GM23338 (cell line): ENCODE measurements around the gene RELN. TPM values are rescaled to one million over a fixed set of nuclear protein-coding genes. Genes with fewer than 3 reads are reported as not detected.
"Not testable (repeated sequence)": the region's sequence is repeated elsewhere in the genome, so short reads cannot be mapped to it uniquely, and the experiment has no call there.

ENCODE experiments used
- ATAC-seq: fragments of 200-7000 bp; cut with Tn5 transposase; 3 replicates; pipeline ENCODE4 v1.9.1; 2020
- DNase-seq: peaks from one replicate; pipeline ENCODE4 v3.0.0-alpha.2; 2015; ENCODE audit warnings: low spot score
- H2AFZ ChIP-seq: fragments of 200-600 bp; sonication (generic); 2 replicates; pipeline ENCODE4 v1.8.0; 2016; ENCODE audit warnings: antibody characterized with exemption, mild to moderate bottlenecking, moderate library complexity
- H3F3A ChIP-seq: fragments of 200-600 bp; sonication (generic); replicated peaks from 2 replicates; pipeline ENCODE4 v1.8.0; 2017; ENCODE audit warnings: antibody characterized with exemption, mixed run types, low read depth
- H3K27ac ChIP-seq: fragments of 200-600 bp; sonication (generic); 2 replicates; pipeline ENCODE4 v1.6.1; 2016; ENCODE audit warnings: low read depth
- H3K27me3 ChIP-seq: fragments of 200-600 bp; sonication (generic); 2 replicates; pipeline ENCODE4 v1.8.0; 2016; ENCODE audit warnings: mild to moderate bottlenecking, mixed run types, moderate library complexity; ENCODE audit not compliant: insufficient read depth
- H3K36me3 ChIP-seq: fragments of 200-600 bp; sonication (generic); 2 replicates; pipeline ENCODE4 v1.8.0; 2016; ENCODE audit warnings: mild to moderate bottlenecking; ENCODE audit not compliant: insufficient read depth
- H3K4me1 ChIP-seq: fragments of 200-600 bp; sonication (generic); 2 replicates; pipeline ENCODE4 v1.8.0; 2016; ENCODE audit warnings: mild to moderate bottlenecking, moderate library complexity; ENCODE audit not compliant: insufficient read depth
- H3K4me2 ChIP-seq: fragments of 200-600 bp; sonication (generic); 2 replicates; pipeline ENCODE4 v1.7.1; 2017; ENCODE audit warnings: mixed run types
- H3K4me3 ChIP-seq: fragments of 200-600 bp; sonication (generic); 2 replicates; pipeline ENCODE4 v1.6.1; 2016; ENCODE audit warnings: mixed run types
- H3K79me2 ChIP-seq: fragments of 200-600 bp; sonication (generic); replicated peaks from 2 replicates; pipeline ENCODE4 v1.8.0; 2017; ENCODE audit warnings: mild to moderate bottlenecking; ENCODE audit not compliant: insufficient read depth
- H3K9me2 ChIP-seq: fragments of 200-600 bp; sonication (generic); 2 replicates; pipeline ENCODE4 v1.8.0; 2017; ENCODE audit not compliant: insufficient read depth
- H4K20me1 ChIP-seq: fragments of 200-600 bp; sonication (generic); replicated peaks from 2 replicates; pipeline ENCODE4 v1.8.0; 2017; ENCODE audit warnings: mild to moderate bottlenecking; ENCODE audit not compliant: insufficient read depth
- H3K27ac Mint-ChIP-seq: 2 replicates; pipeline ENCODE4 v1.8.0; 2020; ENCODE audit warnings: inconsistent platforms, mild to moderate bottlenecking, moderate library complexity, mixed read lengths
- H3K27me3 Mint-ChIP-seq: 3 replicates; pipeline ENCODE4 v1.8.0; 2022; ENCODE audit warnings: low read depth, mild to moderate bottlenecking, moderate library complexity, mixed read lengths, inconsistent platforms; ENCODE audit not compliant: insufficient read depth, poor library complexity
- H3K36me3 Mint-ChIP-seq: 3 replicates; pipeline ENCODE4 v1.8.0; 2021; ENCODE audit warnings: low read depth, mild to moderate bottlenecking, inconsistent platforms, moderate library complexity, mixed read lengths
- H3K4me1 Mint-ChIP-seq: 3 replicates; pipeline ENCODE4 v1.8.0; 2020; ENCODE audit warnings: mild to moderate bottlenecking, inconsistent platforms, mixed read lengths
- H3K4me3 Mint-ChIP-seq: 3 replicates; pipeline ENCODE4 v1.8.0; 2021; ENCODE audit warnings: moderate library complexity, mild to moderate bottlenecking, inconsistent platforms, mixed read lengths
- H3K9me3 Mint-ChIP-seq: 3 replicates; pipeline ENCODE4 v1.8.0; 2020; ENCODE audit warnings: moderate library complexity, mild to moderate bottlenecking, inconsistent platforms, mixed read lengths
- CREB1 ChIP-seq: fragments of 250-450 bp; sonication (Bioruptor Pico); IDR thresholded peaks from 2 replicates; pipeline ENCODE4 v1.5.0; 2020; ENCODE audit warnings: low read depth, mild to moderate bottlenecking, moderate library complexity
- POLR2AphosphoS5 ChIP-seq: IDR thresholded peaks from 2 replicates; pipeline ENCODE4 v1.6.1; 2016; ENCODE audit warnings: antibody characterized with exemption, low read depth
- ZNF114 ChIP-seq: fragments of 250-450 bp; sonication (Bioruptor Pico); IDR thresholded peaks from 2 replicates; pipeline ENCODE4 v1.5.0; 2020; ENCODE audit warnings: mild to moderate bottlenecking, moderate library complexity
- ZNF331 ChIP-seq: fragments of 250-450 bp; sonication (Bioruptor Pico); IDR thresholded peaks from 2 replicates; pipeline ENCODE4 v1.5.0; 2020; ENCODE audit warnings: low read depth, mild to moderate bottlenecking, moderate library complexity
- polyA plus RNA-seq: library from polyadenylated mRNA; unstranded; fragments of >200 nt; fragmentation: Nextera tagmentation; extraction: Ambion mirVana; gene quantifications from 2 replicates; pipeline ENCODE4 v1.2.1, GENCODE V29; 2016
- total RNA-seq: library from RNA; depleted of rRNA; stranded (reverse); fragments of >200 nt; shearing (Covaris generic); gene quantifications from 2 replicates; pipeline ENCODE4 v1.2.3, GENCODE V29; 2014
- TF ChIP-seq, protein P1 (sequence below): fragments of 250-450 bp; sonication (Bioruptor Pico); IDR thresholded peaks from 2 replicates; pipeline ENCODE4 v1.5.0; 2020; ENCODE audit warnings: mild to moderate bottlenecking, moderate library complexity
- TF ChIP-seq, protein P2 (sequence below), 2 experiments: fragments of 200-600 bp in 1 of 2; sonication (generic) in 1 of 2; conservative IDR thresholded peaks; 2 replicates each; pipeline versions ENCODE4 v1.5.1 to v1.6.1; 2016 to 2017; ENCODE audit warnings: antibody characterized with exemption in 2 of 2, low read depth in 2 of 2, mild to moderate bottlenecking in 2 of 2, moderate library complexity in 1 of 2

The RELN gene
- total and polyA plus RNA-seq, 2 experiments from 2014 or later, result 0.10 to 0.76 TPM

DNA sequence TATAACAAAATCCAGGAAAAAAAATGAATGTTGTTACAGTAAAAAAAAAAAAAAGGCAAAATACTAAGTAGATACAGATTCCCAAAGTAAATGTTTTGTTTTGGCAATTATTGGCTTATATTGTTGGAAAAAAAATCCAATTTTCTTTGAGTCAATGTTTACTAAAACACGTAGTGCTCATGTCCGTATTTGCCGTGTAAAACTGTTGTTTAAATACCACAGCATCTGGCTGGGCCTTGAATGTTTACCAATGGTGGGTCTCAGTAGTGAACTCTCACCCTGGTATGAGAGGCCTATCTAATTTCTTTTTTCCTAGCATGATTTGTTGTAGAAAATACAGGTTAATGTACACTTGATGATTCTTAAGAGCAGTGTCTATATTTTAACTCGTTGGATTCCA is 502.0 kb downstream of the RELN start:
- Histone ChIP-seq H3K27me3 (no peaks in the 10 kb centered on the region), H3F3A (no peaks in the 10 kb centered on the region), H3K4me1 (no peaks in the 10 kb centered on the region), H3K27ac (no peak overlapping the region), H3K9me2 (no peaks in the 10 kb centered on the region), H3K4me2 (no peak overlapping the region), H3K36me3 (no peaks in the 10 kb centered on the region), H3K4me3 (no peak overlapping the region), H3K79me2 (no peaks in the 10 kb centered on the region), H4K20me1 (no peaks in the 10 kb centered on the region), H2AFZ (no peak overlapping the region)
- H3K27ac Mint-ChIP-seq, result no peak overlapping the region
- no peaks in the 10 kb centered on the region for H3K9me3 Mint-ChIP-seq
- H3K4me1 Mint-ChIP-seq, result no peaks in the 10 kb centered on the region
- H3K27me3 Mint-ChIP-seq, result no peaks in the 10 kb centered on the region
- DNase-seq, result no peak
- no peaks in the 10 kb centered on the region for H3K36me3 Mint-ChIP-seq
- no peak overlapping the region for H3K4me3 Mint-ChIP-seq
- TF ChIP-seq, protein P1, sequence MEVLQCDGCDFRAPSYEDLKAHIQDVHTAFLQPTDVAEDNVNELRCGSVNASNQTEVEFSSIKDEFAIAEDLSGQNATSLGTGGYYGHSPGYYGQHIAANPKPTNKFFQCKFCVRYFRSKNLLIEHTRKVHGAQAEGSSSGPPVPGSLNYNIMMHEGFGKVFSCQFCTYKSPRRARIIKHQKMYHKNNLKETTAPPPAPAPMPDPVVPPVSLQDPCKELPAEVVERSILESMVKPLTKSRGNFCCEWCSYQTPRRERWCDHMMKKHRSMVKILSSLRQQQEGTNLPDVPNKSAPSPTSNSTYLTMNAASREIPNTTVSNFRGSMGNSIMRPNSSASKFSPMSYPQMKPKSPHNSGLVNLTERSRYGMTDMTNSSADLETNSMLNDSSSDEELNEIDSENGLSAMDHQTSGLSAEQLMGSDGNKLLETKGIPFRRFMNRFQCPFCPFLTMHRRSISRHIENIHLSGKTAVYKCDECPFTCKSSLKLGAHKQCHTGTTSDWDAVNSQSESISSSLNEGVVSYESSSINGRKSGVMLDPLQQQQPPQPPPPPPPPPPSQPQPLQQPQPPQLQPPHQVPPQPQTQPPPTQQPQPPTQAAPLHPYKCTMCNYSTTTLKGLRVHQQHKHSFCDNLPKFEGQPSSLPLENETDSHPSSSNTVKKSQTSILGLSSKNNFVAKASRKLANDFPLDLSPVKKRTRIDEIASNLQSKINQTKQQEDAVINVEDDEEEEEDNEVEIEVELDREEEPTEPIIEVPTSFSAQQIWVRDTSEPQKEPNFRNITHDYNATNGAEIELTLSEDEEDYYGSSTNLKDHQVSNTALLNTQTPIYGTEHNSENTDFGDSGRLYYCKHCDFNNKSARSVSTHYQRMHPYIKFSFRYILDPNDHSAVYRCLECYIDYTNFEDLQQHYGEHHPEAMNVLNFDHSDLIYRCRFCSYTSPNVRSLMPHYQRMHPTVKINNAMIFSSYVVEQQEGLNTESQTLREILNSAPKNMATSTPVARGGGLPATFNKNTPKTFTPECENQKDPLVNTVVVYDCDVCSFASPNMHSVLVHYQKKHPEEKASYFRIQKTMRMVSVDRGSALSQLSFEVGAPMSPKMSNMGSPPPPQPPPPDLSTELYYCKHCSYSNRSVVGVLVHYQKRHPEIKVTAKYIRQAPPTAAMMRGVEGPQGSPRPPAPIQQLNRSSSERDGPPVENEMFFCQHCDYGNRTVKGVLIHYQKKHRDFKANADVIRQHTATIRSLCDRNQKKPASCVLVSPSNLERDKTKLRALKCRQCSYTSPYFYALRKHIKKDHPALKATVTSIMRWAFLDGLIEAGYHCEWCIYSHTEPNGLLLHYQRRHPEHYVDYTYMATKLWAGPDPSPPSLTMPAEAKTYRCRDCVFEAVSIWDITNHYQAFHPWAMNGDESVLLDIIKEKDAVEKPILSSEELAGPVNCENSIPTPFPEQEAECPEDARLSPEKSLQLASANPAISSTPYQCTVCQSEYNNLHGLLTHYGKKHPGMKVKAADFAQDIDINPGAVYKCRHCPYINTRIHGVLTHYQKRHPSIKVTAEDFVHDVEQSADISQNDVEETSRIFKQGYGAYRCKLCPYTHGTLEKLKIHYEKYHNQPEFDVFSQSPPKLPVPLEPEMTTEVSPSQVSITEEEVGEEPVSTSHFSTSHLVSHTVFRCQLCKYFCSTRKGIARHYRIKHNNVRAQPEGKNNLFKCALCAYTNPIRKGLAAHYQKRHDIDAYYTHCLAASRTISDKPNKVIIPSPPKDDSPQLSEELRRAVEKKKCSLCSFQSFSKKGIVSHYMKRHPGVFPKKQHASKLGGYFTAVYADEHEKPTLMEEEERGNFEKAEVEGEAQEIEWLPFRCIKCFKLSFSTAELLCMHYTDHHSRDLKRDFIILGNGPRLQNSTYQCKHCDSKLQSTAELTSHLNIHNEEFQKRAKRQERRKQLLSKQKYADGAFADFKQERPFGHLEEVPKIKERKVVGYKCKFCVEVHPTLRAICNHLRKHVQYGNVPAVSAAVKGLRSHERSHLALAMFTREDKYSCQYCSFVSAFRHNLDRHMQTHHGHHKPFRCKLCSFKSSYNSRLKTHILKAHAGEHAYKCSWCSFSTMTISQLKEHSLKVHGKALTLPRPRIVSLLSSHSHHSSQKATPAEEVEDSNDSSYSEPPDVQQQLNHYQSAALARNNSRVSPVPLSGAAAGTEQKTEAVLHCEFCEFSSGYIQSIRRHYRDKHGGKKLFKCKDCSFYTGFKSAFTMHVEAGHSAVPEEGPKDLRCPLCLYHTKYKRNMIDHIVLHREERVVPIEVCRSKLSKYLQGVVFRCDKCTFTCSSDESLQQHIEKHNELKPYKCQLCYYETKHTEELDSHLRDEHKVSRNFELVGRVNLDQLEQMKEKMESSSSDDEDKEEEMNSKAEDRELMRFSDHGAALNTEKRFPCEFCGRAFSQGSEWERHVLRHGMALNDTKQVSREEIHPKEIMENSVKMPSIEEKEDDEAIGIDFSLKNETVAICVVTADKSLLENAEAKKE (CRISPR knock-in tag), result no peak
- no peak for TF ChIP-seq CREB1 (CRISPR knock-in tag)
- TF ChIP-seq POLR2AphosphoS5, result no peak
- TF ChIP-seq ZNF331 (CRISPR knock-in tag), result no peak
- TF ChIP-seq, protein P2, sequence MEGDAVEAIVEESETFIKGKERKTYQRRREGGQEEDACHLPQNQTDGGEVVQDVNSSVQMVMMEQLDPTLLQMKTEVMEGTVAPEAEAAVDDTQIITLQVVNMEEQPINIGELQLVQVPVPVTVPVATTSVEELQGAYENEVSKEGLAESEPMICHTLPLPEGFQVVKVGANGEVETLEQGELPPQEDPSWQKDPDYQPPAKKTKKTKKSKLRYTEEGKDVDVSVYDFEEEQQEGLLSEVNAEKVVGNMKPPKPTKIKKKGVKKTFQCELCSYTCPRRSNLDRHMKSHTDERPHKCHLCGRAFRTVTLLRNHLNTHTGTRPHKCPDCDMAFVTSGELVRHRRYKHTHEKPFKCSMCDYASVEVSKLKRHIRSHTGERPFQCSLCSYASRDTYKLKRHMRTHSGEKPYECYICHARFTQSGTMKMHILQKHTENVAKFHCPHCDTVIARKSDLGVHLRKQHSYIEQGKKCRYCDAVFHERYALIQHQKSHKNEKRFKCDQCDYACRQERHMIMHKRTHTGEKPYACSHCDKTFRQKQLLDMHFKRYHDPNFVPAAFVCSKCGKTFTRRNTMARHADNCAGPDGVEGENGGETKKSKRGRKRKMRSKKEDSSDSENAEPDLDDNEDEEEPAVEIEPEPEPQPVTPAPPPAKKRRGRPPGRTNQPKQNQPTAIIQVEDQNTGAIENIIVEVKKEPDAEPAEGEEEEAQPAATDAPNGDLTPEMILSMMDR (conservative IDR thresholded peaks at IDR 0.05; ENCODE audit: low read depth in 2 of 2), result no peak
- TF ChIP-seq ZNF114 (CRISPR knock-in tag), result no peak
- ATAC-seq, result no peak

DNA sequence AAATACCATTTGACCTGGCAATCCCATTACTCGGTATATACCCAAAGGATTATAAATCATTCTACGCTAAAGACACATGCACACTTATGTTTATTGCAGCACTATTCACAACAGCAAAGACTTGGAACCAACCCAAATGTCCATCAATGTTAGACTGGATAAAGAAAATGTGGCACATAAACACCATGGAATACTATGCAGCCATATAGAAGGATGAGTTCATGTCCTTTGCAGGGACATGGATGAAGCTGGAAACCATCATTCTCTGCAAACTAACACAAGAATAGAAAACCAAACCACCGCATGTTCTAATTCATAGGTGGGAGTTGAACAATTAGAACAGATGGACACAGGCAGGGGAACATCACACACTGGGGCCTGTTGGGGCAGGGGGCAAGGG is 502.6 kb downstream of the RELN start:
- H3F3A ChIP-seq, H3K27ac Mint-ChIP-seq, H4K20me1 ChIP-seq, H3K9me2 ChIP-seq, H3K4me3 Mint-ChIP-seq, H3K79me2 ChIP-seq, H3K27me3 Mint-ChIP-seq, H3K27me3 ChIP-seq, H3K36me3 ChIP-seq, H3K4me1 ChIP-seq, H2AFZ ChIP-seq, H3K9me3 Mint-ChIP-seq, H3K36me3 Mint-ChIP-seq, H3K27ac ChIP-seq, ATAC-seq, H3K4me2 ChIP-seq, DNase-seq, H3K4me1 Mint-ChIP-seq, H3K4me3 ChIP-seq: not testable (repeated sequence)
